Measurements from ENCODE around the gene CGNL1.

CGNL1 gene

DNA sequence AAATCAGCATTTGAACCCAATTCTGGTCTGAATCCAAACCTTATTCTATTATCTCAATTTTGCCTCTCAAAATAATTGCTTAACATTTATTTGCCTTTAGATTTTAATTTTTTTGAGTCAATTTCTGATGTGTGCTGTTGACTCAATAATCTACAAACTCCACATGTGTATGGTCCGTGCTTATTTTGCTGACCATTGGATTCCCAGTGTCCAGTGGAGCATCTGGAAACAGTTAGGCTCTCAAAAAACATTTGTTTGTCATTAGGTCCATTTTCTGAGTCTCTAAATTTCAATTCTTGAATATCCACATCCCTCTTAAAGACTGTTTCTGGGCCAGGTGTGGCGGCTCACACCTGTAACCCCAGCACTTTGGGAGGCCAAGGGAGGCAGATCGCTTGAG, 196.2 kb downstream of the CGNL1 start:
- DNase-seq (ENCODE audit: low spot score) = no peak

GRCh38 chr15:57573151-57573550, 196.8 kb downstream of the CGNL1 start:
- no peak for DNase-seq (ENCODE audit: low spot score)

DNA sequence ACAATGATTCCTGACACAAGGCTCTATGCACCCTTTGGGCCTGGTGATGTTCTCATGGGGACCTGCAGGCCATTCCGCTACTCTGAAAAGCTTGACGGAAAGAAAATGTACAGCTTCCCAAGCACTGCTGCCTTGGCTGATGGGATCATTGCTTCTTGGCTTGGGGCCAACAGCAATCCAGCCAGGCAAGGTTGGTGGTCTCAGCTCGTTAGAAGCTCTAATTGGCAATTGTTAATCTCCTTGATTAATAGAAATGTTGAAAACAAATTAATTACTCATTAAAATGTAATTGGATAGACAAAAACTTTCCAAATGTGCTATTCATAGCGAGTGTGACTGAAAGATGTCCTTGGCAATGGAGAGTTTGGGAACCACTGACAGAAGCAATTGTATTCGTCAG, 199.1 kb downstream of the CGNL1 start:
- no peak for DNase-seq (ENCODE audit: low spot score)

DNA sequence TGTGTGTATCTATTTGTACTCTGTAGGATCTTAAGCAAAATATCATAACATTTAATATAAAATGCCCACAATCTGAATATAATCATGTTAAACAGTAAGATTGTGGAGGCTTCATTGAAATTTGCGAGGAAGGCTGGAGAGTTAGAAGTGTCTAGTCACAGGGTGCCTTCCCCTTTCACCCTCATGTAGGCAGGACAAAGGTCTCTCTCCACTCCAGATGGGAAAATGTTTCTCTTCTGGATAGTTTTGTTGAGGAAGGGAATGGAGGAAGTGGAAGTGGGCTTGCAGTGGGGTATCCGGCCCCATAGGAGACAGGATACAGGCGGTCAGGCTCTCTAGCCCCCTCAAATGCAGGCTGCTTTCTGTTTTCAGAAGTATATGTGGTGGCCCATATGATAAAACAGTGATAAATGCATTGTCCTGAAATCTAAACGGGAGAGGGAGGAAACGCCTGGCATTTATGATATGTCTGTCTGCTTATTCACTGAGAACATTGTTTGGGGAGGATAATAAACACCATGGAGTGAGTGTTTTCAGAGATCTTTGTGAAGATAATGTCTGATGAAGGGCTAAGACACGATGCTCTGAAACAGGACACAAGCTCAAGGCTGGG, 202.1 kb downstream of the CGNL1 start:
- DNase-seq (ENCODE audit: low spot score) = no peak

DNA sequence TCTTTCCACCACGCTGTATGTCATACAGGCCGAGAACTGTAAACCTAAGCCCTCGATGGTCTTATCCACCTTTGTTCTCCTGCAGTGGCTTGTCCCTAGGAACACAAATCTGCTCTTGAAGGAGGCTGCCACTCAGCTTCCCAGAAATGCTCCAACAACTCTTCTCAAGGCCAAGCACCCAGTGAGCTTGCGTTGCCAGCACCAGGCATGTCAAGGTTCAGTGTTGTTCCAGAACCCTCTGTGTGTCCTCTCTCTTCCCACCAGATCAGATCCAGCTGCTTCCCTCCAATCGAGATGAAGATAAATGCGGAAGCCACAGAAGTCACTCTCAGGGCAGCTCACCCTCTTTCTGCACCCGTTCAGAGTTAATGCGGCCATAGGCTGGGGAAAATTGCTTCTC, 204.1 kb downstream of the CGNL1 start:
- no peak for DNase-seq (ENCODE audit: low spot score)

- no peak for DNase-seq (ENCODE audit: low spot score)
Observed at GRCh38 chr15:57580866-57581265, 204.6 kb downstream of the CGNL1 start.

GRCh38 chr15:57582090-57582489, 205.8 kb downstream of the CGNL1 start:
- no peak for DNase-seq (ENCODE audit: low spot score)

DNA sequence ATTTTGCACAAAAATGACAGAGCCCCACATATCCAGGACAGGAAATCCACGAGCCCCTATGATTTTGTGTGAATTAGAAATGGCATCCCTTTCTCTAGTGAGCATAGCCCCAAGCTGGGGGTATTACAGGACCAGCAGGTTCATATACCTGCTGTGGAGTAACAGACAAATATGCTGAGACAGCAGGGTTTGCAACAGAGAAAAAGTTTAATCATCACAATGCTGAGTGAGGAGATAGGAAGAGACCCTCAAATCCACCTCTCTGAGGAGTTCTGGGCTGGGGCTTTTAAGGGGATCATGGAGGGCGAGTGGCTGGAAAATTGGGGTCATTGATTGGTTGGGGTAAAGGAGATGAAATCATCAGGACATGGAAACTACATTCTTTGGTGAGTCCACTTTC, 207.0 kb downstream of the CGNL1 start:
- DNase-seq (ENCODE audit: low spot score) = no peak

DNA sequence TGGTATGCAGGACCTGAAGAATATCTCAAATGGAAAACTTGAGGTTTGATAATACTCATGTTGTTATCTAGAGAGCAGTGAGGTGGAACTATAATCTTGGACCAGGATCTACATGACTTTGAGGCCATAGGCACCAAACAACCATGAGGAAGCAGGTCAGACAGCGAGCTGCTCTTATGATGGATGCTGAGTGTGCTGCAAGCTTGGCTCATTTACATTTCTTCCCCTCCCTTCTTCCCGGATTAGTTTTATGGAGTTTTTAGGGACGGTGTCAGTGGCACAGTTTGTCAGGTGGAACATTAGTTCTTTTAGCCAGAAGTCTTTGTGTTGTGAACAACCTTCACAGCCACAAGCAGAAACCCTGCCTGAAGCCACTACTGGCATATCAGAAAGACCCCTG, 207.4 kb downstream of the CGNL1 start:
- DNase-seq (ENCODE audit: low spot score) = no peak

GRCh38 chr15:57586661-57587424, 210.5 kb downstream of the CGNL1 start:
- DNase-seq (ENCODE audit: low spot score) = no peak

DNA sequence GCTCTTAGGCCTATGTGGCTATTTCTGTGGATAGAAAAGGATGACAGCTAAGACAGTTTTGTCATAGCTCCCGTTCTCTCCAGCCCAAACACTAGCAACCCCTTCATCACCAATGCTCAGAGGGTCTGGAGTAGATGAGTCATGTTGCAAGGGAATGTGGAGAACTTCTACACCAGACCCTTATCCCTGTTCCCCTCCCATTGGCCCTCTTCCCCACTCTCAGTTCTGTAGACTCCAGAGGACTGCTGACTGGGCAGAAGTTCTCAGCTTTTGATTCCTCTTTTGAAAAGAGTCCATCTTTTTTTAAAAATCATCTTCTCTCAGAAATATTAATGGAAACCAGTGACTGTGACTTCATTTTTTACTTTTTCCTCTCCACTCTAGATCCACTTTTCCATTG, 213.0 kb downstream of the CGNL1 start:
- no peak for DNase-seq (ENCODE audit: low spot score)

DNA sequence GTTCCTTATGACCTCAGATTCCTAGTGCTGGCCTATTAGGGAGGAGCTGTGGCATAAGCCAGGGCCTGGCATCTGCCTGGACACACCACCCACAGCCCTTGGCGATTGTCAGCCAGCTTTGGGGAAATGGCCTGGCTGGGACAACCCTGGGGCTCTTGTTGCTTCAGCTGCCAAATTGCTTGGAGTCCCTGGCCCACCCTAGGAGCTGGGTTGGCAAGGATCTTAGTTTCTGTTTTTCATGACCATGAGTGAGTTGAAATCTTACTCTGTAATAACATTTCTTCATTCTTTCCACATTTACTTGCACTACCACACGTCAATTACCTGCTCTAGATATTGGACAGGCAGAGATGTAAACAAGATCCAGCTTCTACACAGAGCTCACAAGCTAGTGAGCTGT, 213.4 kb downstream of the CGNL1 start:
- no peak for DNase-seq (ENCODE audit: low spot score)

GRCh38 chr15:57591237-57591821, 215.0 kb downstream of the CGNL1 start:
- no peak for DNase-seq (ENCODE audit: low spot score)

DNA sequence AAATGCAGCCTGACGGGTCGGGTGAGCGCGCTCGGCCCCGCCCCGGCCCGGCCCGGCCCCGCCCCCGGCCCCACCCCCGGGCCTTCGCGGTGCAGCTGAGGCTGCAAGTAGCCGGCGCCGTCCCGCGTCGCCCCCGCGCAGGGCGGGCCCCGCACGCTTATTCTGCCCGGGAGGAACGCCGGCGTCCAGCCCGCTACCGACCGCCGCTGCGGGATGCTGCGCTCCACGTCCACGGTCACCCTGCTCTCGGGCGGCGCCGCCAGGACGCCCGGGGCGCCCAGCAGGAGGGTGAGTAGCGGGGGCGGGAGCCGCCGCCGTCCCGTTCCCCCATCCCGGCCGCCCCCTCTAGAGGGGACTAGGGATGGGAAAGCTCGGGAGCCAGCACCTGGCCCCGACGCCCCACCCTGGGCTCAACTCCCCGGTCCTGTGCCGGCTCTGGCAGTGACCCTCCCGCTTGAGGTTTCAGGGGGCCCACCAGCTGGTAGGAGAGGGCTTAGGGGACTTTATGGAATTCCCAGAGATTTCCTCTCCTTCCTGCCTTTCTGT, 215.6 kb downstream of the CGNL1 start, which contains the start of gene MYZAP:
Gene MYZAP (plus strand): TSS at position 83 of the 546 bp plus-strand sequence. CDS start 131 bp downstream, at position 214.
- peak; percentile 18 for DNase-seq (ENCODE audit: low spot score)

DNA sequence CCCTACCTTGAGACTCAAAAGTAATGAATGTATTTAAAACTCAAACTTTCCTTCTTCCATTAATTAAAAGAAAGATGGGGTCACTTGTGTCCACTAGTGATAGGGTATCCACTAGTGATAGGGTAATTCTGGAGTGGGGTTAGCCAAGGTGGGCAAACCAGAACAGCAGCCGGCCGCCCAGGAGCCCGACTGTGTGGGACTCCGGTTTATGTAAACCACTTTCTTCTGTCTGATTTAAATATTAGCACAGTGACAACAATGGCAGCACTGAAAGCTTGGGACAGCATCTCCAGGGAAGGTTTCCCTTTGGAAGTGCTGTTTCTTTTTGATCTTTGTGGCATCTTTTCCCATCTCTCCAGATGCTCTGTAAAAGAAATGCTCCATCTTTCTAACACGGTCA, 216.1 kb downstream of the CGNL1 start:
- DNase-seq (ENCODE audit: low spot score) = no peak

DNA sequence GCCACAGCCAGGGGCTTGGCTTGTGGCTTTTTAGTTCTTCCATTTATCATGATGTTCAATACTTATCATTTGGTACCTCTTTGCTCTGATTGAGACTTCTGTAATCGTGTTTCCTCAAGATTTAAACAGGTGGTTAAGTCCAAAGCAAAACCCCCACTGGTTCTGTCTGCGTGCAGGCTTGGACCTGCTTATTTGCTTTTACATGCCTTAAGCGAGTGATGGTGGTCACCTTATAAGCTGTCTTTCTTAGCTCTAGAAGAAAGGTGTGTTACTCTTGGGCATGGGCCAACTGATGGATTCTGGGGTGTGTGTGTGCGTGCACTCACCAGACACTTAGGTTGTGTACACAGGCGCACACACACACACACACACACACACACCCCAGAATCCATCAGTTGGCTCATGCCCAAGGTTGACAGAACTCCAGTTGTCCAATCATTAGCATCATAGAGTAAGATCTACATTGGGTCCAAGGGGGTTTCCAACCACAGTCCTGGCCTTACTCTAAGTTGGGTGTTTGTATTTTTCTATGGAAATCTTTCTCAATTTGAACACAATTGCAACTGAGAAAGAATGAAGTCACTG, 216.6 kb downstream of the CGNL1 start:
- DNase-seq (ENCODE audit: low spot score) = no peak

DNA sequence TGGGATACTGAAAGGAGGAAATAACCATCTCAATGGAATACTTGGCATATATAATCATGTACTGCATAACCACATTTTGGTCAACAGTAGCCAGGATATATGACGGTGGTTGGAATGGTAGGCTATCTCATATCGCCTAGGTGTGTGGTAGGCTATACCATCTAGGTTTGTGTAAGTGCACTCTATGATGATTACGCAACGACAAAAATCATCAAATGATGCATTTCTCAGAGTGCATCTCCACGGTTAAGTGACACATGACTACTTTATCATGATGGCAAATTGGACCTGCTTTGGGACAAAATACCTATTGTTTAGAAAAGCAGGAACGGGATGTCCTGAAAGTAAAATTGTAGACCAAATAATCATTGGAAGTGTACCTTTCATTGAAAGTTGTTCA, 218.2 kb downstream of the CGNL1 start:
- DNase-seq (ENCODE audit: low spot score) = no peak

- DNase-seq (ENCODE audit: low spot score) = no peak
Observed at GRCh38 chr15:57595011-57595866, 218.9 kb downstream of the CGNL1 start.

DNA sequence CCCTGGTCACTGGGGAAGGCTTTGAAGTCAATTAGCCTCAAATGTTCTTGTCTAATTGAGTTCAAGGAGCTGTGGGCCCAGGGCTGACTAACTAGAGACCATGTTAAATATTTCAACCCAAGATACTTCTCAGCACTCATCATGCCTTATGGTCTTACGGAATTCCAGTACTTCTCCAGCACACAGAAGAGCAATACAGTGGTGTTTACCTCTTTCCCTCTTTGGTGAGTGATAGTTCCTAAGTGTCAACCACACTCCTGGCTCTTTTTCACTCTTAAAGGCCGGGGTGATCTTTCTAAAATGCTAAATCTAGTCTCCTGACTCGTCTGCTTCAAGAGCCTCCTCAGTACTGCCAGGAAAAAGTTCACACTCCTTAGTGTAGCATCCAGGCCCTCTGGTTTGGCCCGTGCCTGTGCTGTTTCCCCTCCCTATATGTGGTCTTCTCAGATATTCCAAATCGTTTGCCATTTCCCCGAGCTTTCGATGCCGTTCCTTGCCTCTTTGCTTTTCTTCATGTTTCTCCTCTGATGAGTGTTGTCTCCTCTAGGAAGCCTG, 220.1 kb downstream of the CGNL1 start:
- DNase-seq (ENCODE audit: low spot score) = no peak

- no peak for DNase-seq (ENCODE audit: low spot score)
Observed at GRCh38 chr15:57596978-57597377, 220.7 kb downstream of the CGNL1 start.

DNA sequence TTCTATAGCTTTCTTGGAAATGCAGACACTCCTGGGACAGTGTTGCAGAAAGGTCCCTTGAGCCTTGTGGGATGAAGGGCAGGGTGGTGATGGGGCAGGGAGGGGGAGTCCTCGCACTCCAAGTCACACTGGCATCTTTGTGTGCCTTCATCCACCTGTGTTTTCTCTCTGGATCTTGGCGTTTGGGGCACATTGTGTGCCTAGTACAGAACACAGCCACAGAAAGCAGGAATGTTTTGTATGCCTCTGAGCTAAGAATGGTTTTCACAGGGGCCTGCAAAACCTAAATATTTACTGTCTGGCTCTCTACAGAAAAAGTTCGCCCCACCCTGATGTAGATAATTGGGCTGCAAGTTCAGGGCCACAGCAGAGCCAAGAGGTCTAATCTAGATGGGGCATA, 221.1 kb downstream of the CGNL1 start:
- DNase-seq (ENCODE audit: low spot score) = no peak

- DNase-seq (ENCODE audit: low spot score) = no peak
Observed at GRCh38 chr15:57598346-57598745, 222.0 kb downstream of the CGNL1 start.
